ENCODE measurements around the gene HS3ST5.

DNA sequence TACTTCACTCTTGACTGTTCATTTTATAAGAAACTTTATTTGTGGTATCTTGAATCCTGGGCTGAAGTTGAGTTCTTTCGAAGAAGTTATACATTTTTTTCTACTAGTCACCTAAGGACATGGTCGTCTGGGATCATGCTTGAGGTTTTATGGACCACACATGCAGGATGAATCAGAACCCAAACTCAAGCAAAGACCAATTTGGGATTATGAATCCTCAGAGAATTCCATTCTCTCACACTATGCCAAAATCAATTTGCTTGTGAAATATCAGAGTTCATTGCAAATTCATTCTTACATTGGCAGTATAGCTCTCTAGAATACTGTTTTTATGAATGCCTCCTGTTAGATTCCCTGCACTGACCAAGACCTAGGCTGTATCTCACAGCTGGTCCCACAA lies 257.6 kb downstream of the HS3ST5 start:
- TF ChIP-seq EZH2 (IDR thresholded peaks at IDR 0.05; ENCODE audit: insufficient read depth, poor library complexity, severe bottlenecking) (no peak), EZH2phosphoT487 (IDR thresholded peaks at IDR 0.05; ENCODE audit: insufficient read depth, low read depth) (no peak)

Measured in GM23248 (cell line).